GM20000 (cell line): ENCODE results near the gene NAGS.

Experiments
- DNase-seq: peaks from one replicate; pipeline ENCODE4 v3.0.0; 2012; ENCODE audit warnings: low spot score
- CTCF ChIP-seq: IDR thresholded peaks from 2 replicates; pipeline ENCODE4 v1.5.1; 2012; ENCODE audit warnings: mild to moderate bottlenecking, control low read depth; ENCODE audit errors: extremely low read depth, missing control alignments

NAGS gene

GRCh38 chr17:43999024-43999423 lies 5.4 kb upstream of the NAGS start:
- TF ChIP-seq CTCF, result no peak
- no peak for DNase-seq

DNA sequence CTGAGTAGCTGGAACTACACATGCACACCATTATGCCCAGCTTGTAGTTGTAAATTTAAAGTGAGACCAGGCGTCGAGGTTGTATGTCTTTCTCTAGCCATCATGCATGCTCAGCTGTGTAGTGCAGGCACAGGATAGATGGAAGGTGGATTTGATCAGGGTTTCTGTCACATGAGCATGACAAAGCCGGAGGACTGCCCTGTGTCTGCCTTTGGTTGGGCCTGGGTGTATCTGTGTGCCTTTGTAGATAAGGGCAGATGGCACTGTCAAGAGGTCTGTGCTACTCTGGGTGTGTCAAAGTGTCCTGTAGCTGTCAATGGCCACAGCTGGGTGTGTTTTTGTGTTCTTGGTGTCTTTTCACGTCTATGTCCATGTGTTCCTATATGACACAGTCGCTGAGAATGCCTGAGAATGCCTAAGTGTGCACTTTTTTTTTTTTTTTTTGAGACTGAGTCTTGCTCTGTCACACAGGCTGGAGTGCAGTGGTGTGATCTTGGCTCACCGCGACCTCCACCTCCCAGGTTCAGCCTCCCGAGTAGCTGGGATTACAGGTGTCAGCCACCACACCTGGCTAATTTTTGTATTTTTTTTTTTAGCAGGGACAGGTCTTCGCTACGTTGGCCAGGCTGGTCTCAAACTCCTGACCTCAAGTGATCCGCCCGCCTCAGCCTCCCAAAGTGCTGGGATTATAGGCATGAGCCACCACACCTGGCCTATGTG lies 4.1 kb upstream of the NAGS start:
- no peak for DNase-seq
- no peak for TF ChIP-seq CTCF

DNA sequence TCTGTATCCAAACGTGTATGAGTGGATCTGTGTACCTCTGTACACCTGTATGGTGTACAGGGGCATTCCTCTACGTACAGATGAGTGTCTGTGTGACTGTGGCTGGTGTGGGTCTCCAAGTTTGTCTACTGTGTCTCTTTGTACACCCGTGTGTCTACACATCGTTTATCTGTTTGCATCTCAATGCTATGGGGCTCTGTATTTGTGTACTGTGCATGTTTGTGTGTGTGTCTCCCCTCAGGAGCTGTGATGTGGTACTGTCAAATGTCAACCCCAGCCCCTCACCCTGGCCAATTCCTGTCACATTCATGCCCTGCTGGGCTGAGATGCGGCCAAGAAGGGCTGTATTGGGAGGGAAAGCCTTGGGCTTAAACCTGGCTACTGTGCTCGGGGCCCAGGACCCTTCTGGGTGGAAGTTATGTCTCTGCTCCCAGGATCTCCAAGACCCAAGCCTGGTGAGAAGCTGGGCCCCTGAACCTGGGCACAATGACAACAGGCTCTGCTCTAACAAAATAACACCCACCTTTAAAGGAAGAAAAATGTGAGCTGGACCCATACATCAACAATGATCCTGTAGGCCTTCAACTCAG lies 3.5 kb upstream of the NAGS start:
- TF ChIP-seq CTCF, result no peak
- no peak for DNase-seq

- TF ChIP-seq CTCF, result no peak
- no peak for DNase-seq
These were observed 2.9 kb upstream of the NAGS start for GRCh38 chr17:44001461-44001920.

GRCh38 chr17:44002141-44002848 lies 2.1 kb upstream of the NAGS start:
- TF ChIP-seq CTCF, result no peak
- no peak for DNase-seq

DNA sequence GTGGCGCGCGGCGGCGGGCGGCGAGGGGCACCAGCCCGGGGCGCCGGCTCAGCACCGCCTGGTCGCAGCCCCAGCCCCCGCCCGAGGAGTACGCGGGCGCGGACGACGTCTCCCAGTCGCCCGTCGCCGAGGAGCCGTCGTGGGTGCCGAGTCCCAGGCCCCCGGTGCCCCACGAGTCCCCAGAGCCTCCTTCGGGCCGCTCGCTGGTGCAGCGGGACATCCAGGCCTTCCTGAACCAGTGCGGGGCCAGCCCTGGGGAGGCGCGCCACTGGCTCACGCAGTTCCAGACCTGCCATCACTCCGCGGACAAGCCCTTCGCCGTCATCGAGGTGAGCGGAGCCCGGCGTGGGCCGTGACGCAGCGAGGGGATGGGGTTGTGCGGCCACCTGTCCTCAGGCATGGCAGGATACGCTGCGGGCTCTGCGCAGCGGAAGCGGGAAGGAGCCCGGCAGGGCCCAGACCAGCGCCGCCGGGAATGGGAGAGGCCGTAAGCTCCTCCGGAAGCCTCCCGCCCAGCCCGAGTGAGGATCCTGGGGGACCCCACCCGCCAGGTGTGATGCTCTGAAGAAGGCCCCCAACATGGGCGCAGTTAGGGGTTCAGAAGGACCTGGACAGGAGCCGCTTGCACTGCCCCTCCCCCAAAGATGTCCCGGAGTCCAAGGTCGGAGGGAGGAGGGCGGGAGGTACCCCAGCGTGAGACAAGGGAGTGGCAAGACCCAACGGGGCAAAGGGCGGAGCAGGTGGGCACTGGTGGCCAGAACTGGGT lies 522 bp downstream of the NAGS start:
- TF ChIP-seq CTCF, result no peak
- no peak for DNase-seq
